Vagina (tissue), 2 donors: Measurements from ENCODE around the gene DNAJC5.
A peak's percentile ranks its signal among the peaks of the same experiment; 100 is the strongest.

Experiments
- CTCF ChIP-seq, 3 experiments: fragments of 450-650 bp in 2 of 3; fragments of 200-600 bp in 1 of 3; sonication (generic) in 1 of 3; IDR thresholded peaks; one replicate each; pipeline ENCODE4 v1.5.1; 2017 to 2019; ENCODE audit warnings: antibody characterized with exemption in 3 of 3, mild to moderate bottlenecking in 2 of 3, moderate library complexity in 2 of 3
- POLR2A ChIP-seq, 2 donors: fragments of 450-650 bp; IDR thresholded peaks; one replicate each; pipeline ENCODE4 v1.6.1; 2017; ENCODE audit warnings: antibody characterized with exemption in 2 of 2, mild to moderate bottlenecking in 2 of 2, moderate library complexity in 2 of 2
- POLR2AphosphoS5 ChIP-seq, 2 donors: sonication (generic); formaldehyde crosslinking; IDR thresholded peaks; one replicate each; pipeline ENCODE4 v1.9.0; 2017; ENCODE audit warnings: antibody characterized with exemption in 2 of 2, mild to moderate bottlenecking in 2 of 2, low read depth in 1 of 2; ENCODE audit not compliant: insufficient read depth in 1 of 2

DNA sequence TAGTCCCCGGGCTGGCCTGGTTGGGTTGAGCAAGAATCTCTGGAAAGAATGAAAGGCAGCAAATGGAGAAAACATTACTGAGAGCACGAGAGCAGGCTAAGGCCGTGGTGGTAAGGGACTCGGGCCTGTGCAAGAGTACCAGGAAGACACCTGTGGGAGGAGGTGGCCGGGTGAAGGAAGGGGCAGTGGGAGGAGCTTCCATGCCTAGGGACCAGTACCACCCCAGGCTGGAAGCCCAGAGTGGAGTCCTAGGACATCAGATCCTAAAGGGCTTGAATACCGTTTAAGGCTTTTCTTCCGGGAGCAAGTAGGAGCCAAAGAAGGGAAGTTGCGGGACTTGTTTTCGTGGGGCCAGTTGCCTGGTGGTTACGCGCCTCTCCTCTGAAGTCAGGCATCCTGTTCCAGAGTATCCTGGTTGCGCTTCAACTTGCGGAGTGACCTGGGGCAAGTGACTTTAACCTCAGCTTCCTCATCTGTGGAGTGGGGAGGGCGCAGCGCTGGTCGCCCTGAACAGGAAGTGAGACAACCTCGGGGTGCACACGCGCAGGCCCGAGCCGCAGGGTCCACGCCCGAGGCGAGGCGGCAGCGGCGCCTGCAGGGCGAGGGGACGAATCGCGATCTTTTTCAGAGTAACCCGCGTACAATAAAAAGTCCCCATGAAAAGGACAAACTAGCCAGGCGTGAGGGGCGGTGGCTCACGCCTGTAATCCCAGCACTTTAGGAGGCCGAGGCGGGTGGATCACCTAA lies 31.0 kb upstream of the DNAJC5 start:
- peak in 1 of 2 donors; percentile 2 for TF ChIP-seq POLR2A (IDR thresholded peaks at IDR 0.05)
- peak in 2 of 3 experiments; percentile 42 to 50 for TF ChIP-seq CTCF (IDR thresholded peaks at IDR 0.05)
- peak; percentile 35 to 56 for TF ChIP-seq POLR2AphosphoS5 (IDR thresholded peaks at IDR 0.05; ENCODE audit: insufficient read depth in 1 of 2, low read depth in 1 of 2)
